Fibroblast of villous mesenchyme (primary cell): ENCODE measurements around the gene PDZD8. TPM values are rescaled to one million over a fixed set of nuclear protein-coding genes. Genes with fewer than 3 reads are reported as not detected.

Experiments
- DNase-seq: peaks from one replicate; pipeline ENCODE4 v3.0.0-alpha.2; 2010; ENCODE audit warnings: low read depth
- H3K4me3 ChIP-seq: 2 replicates; pipeline ENCODE4 v1.5.1; 2011; ENCODE audit warnings: low read depth, mild to moderate bottlenecking, low read length
- total RNA-seq: library from RNA; depleted of rRNA; stranded (reverse); fragments of >200 nt; gene quantifications from 2 replicates; pipeline ENCODE4 v1.2.3, GENCODE V29; 2012
- TF ChIP-seq, protein P1 (sequence below): IDR thresholded peaks from 2 replicates; pipeline ENCODE4 v1.5.1; 2012; ENCODE audit warnings: low read depth, mild to moderate bottlenecking, low read length; ENCODE audit not compliant: insufficient read depth

Gene PDZD8
- total RNA-seq, 1 donor, result 37.1 TPM

DNA sequence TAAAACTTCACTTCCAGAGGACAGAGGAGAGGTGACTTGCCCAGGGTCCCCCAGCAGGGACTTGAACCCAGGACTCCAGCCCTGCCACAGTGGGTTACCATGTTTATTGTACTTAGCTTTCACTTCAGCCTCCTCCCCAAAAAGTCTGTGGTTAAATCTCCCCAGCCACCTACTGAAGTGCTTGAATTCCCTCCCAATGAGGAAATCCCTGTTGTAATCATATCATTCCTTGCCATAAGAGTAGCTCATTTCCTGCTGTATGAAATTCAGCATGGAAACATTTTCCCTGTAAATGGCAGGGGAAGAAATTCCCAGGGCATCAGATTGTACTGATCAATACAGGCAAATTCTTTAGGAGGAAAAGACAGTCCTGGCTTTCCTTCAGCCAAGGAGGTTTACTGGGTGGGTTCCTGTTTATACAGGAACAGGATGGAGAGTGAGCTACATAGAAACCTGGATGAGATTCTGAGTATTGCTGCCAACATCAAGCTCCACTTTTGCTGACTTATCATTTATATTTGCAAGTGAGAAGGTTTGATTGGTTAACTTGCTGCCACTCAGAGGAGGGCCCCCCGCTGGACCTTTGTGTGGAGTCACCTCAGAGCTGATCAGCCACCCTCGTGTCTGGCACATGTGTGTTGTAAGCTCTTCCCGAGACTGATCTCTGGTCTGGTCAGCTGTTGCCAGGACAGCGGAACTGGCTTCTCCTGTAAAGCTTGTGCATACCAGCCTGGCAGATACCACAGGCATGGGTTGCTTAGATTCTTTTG lies 16.4 kb upstream of the PDZD8 start:
- TF ChIP-seq, protein P1, sequence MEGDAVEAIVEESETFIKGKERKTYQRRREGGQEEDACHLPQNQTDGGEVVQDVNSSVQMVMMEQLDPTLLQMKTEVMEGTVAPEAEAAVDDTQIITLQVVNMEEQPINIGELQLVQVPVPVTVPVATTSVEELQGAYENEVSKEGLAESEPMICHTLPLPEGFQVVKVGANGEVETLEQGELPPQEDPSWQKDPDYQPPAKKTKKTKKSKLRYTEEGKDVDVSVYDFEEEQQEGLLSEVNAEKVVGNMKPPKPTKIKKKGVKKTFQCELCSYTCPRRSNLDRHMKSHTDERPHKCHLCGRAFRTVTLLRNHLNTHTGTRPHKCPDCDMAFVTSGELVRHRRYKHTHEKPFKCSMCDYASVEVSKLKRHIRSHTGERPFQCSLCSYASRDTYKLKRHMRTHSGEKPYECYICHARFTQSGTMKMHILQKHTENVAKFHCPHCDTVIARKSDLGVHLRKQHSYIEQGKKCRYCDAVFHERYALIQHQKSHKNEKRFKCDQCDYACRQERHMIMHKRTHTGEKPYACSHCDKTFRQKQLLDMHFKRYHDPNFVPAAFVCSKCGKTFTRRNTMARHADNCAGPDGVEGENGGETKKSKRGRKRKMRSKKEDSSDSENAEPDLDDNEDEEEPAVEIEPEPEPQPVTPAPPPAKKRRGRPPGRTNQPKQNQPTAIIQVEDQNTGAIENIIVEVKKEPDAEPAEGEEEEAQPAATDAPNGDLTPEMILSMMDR, result no peak
- H3K4me3 ChIP-seq, result no peak overlapping the region
- DNase-seq, result peak; percentile 45

DNA sequence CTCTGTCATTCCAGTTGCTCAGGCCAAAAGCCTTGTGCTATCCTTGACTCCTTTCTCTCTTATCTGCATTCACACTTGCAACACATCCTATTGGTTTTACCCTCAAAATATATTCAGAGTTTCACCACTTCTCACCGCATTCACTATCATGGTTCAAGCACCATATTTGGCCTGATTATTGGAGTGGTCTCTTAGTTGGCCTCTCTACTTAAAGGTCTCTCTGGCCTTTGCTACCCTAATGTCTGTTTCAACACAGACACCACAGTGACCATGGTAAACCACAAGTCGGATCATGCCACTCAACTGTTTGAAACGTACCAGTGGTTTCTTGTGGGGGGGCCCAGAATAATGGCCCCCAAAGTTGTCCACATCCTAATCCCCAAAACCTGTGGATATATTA lies 15.2 kb upstream of the PDZD8 start:
- TF ChIP-seq, protein P1, result no peak
- no peak for DNase-seq
- H3K4me3 ChIP-seq, result no peak overlapping the region

DNA sequence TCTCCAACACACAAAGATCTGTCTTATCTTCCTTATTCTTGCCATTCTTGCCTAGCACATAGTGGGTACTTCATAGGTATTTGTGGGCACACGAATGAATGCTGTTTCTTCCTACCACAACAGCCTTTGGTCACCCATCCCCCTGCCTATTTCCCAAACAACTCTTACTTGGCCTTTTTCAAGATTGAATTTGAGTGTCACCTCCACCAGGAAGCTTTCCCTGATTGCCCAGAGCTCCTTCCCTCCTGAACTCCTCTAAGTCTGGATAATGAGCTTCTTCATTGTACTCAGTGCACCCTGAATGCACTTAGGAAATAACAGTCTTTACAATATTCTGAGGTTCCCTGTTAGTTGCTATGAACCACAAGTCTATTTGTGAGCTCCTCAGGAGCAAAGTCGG lies 11.6 kb upstream of the PDZD8 start:
- no peak for DNase-seq
- no peak overlapping the region for H3K4me3 ChIP-seq
- TF ChIP-seq, protein P1, result no peak

DNA sequence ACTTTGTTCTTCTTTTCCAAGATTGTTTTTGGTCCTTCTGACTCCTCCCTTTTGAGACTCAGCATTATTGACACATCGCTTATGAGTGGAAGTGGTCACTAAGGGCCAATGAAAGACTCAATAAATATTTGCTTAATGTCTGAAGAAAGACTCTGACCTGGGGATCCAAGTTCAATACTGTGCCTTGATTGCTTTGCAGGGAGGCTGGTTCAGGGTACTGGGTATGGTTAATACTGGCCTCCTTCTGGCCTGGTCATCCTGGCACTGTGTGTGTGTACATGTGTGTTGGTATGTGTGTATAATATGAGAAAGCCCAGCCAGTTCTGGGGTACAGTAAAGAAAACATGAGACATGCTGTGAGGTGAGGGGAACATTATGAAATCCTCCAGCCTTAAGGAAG lies 7.6 kb upstream of the PDZD8 start:
- TF ChIP-seq, protein P1, result no peak

DNA sequence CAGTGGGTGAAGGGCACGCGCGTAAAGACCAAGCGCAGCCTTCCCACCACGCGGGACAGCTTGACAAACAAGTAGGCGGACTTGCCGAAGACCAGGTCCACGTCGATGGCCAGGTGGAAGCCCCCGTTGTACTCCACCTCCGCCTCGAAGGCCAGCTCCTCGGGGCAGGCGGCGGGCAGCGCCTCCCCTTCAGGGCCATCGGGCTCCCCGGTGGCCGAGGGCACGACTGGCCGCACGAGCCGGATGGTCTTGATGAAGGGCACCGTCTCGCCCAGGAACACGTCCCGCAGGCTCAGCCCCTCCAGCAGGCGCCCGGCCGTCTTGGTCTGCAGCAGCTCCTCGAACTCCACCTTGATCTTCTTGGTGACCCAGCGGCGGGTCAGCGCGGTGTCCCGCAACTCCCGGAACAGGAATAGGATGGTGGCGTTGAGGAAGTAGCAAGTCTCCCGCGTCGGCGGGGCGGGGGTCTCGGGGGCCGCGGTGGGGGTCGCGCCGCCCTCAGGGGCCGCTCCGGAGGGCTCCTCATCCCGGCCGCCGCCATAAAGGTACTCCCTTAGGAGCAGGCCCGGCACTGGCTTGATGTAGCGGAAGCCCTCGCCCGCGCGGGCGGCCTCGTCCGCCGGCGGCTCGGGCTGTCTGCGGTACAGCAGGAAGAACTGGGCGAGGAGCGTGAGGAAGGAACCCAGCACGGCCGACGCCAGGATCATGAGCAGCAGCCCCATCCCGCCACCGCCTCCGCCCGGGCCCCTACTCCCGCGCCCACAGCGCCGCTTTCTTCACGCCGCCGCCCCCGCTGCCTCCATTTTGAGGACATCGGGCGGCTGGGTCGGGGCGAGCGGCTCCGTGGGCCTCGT lies 507 bp downstream of the PDZD8 start:
- TF ChIP-seq, protein P1, result no peak
- peak; percentile 52 for DNase-seq
- peak overlapping the region; percentile 92 for H3K4me3 ChIP-seq

More for the DNA sequence above, 7.6 kb upstream of the PDZD8 start:
- DNase-seq, result no peak
- H3K4me3 ChIP-seq, result no peak overlapping the region

DNA sequence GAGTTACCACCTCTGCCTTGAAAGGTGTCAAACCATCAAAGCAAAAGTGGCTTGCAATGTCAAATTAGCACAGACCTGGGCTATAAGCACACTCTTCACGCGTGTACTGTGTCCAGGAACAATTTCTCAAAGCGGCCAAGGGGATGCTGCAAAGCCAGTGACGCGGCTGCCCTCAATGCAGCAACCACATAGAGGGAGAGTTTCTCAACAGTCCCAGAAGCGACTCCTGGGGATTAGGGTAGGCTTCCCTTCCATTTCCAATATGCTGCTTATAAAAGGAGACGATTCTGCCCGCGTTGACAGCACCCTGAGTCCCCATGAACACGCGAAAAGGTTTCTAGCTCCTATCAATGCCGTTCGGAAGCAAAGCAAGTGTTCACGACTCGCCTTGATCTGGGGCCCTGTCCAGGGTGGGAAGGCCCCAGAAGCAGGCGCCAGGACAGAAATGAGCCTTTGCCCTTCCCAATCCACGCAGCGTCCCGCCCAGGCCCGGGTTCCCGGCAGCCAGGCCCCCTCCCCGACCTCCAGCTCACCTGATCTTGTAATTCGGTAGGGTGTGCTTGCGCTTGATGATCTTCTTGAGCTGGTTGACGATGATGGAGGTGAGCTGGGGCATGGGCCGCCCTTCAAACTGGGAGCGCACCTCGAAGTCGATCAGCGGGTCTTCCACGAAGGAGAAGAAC lies 1.3 kb downstream of the PDZD8 start:
- H3K4me3 ChIP-seq, result peak overlapping the region; percentile 92
- TF ChIP-seq, protein P1, result no peak
- peak; percentile 74 for DNase-seq
